HEK293 (cell line): ENCODE measurements around the gene C1orf94.

Experiments
- CTCF ChIA-PET: fragments of 350-600 bp; formaldehyde crosslinking; extraction: SDS; loops from one replicate; lab custom pipeline; 2021; ENCODE audit warnings: antibody characterized with exemption; lab: Yijun Ruan, JAX
- POLR2A ChIA-PET: fragments of 300-600 bp; formaldehyde crosslinking; extraction: SDS; loops from one replicate; lab custom pipeline; 2020; ENCODE audit warnings: antibody characterized with exemption, inconsistent platforms; lab: Yijun Ruan, JAX
- H3K27ac ChIP-seq: fragments of 200-500 bp; sonication (Bioruptor generic); 2 replicates; pipeline ENCODE4 v1.5.1; 2014; ENCODE audit warnings: low read depth, low read length, control low read depth, inconsistent platforms; ENCODE audit errors: extremely low read depth
- H3K36me3 ChIP-seq, 2 experiments: fragments of 200-500 bp in 1 of 2; sonication (Bioruptor generic) in 1 of 2; 1 replicate in 1 of 2; 2 replicates in 1 of 2; pipeline ENCODE4 v1.5.1; 2014 to 2017; ENCODE audit warnings: inconsistent platforms in 2 of 2, low read length in 2 of 2; ENCODE audit not compliant: control insufficient read depth in 2 of 2, insufficient read depth in 1 of 2
- H3K4me1 ChIP-seq: fragments of 200-500 bp; sonication (Bioruptor generic); 2 replicates; pipeline ENCODE4 v1.5.1; 2014; ENCODE audit warnings: mild to moderate bottlenecking, low read length, inconsistent platforms; ENCODE audit not compliant: control insufficient read depth, insufficient read depth
- H3K4me3 ChIP-seq: 2 replicates; pipeline ENCODE4 v1.5.1; 2011; ENCODE audit warnings: low read depth, mild to moderate bottlenecking, control low read depth, low read length, moderate library complexity
- H3K9me3 ChIP-seq: fragments of 200-500 bp; sonication (Bioruptor generic); 2 replicates; pipeline ENCODE4 v1.5.1; 2014; ENCODE audit warnings: low read depth, low read length, inconsistent platforms; ENCODE audit not compliant: control insufficient read depth, insufficient read depth
- BCL11A ChIP-seq: fragments of 450-650 bp; formaldehyde crosslinking; IDR thresholded peaks from 2 replicates; pipeline ENCODE4 v1.5.1; 2016; ENCODE audit warnings: low read depth, missing biosample characterization, missing genetic modification characterization
- SCRT2 ChIP-seq: fragments of 450-650 bp; formaldehyde crosslinking; IDR thresholded peaks from 2 replicates; pipeline ENCODE4 v1.5.1; 2016; ENCODE audit warnings: missing biosample characterization, missing genetic modification characterization
- SP2 ChIP-seq: fragments of 450-650 bp; formaldehyde crosslinking; IDR thresholded peaks from 2 replicates; pipeline ENCODE4 v1.5.1; 2016; ENCODE audit warnings: missing biosample characterization, missing genetic modification characterization
- YY2 ChIP-seq: fragments of 450-650 bp; formaldehyde crosslinking; IDR thresholded peaks from 2 replicates; pipeline ENCODE4 v1.5.1; 2016; ENCODE audit warnings: missing biosample characterization, missing genetic modification characterization
- ZFP37 ChIP-seq: fragments of 450-650 bp; formaldehyde crosslinking; IDR thresholded peaks from 2 replicates; pipeline ENCODE4 v1.5.1; 2016; ENCODE audit warnings: missing biosample characterization, missing genetic modification characterization
- ZNF133 ChIP-seq: fragments of 450-650 bp; formaldehyde crosslinking; IDR thresholded peaks from 2 replicates; pipeline ENCODE4 v1.5.1; 2016; ENCODE audit warnings: missing biosample characterization, missing genetic modification characterization
- ZNF138 ChIP-seq: fragments of 450-650 bp; formaldehyde crosslinking; IDR thresholded peaks from 2 replicates; pipeline ENCODE4 v1.5.1; 2016; ENCODE audit warnings: missing biosample characterization, missing genetic modification characterization, borderline replicate concordance
- ZNF157 ChIP-seq: fragments of 450-650 bp; formaldehyde crosslinking; IDR thresholded peaks from 2 replicates; pipeline ENCODE4 v1.5.1; 2016; ENCODE audit warnings: missing biosample characterization, missing genetic modification characterization
- ZNF174 ChIP-seq: fragments of 450-650 bp; formaldehyde crosslinking; IDR thresholded peaks from 2 replicates; pipeline ENCODE4 v1.5.0; 2017; ENCODE audit warnings: missing biosample characterization, mild to moderate bottlenecking, missing genetic modification characterization
- ZNF19 ChIP-seq: fragments of 450-650 bp; formaldehyde crosslinking; IDR thresholded peaks from 2 replicates; pipeline ENCODE4; 2016; ENCODE audit warnings: missing biosample characterization, missing genetic modification characterization, low read depth
- ZNF23 ChIP-seq: fragments of 450-650 bp; formaldehyde crosslinking; IDR thresholded peaks from 2 replicates; pipeline ENCODE4 v1.5.1; 2016; ENCODE audit warnings: missing biosample characterization, missing genetic modification characterization, borderline replicate concordance
- ZNF324 ChIP-seq: fragments of 450-650 bp; formaldehyde crosslinking; IDR thresholded peaks from 2 replicates; pipeline ENCODE4 v1.5.1; 2016; ENCODE audit warnings: missing biosample characterization, missing genetic modification characterization
- ZNF37A ChIP-seq: fragments of 450-650 bp; IDR thresholded peaks from 2 replicates; pipeline ENCODE4 v1.5.1; 2018; ENCODE audit warnings: missing biosample characterization, missing genetic modification characterization
- ZNF404 ChIP-seq: fragments of 450-650 bp; formaldehyde crosslinking; IDR thresholded peaks from 2 replicates; pipeline ENCODE4 v1.5.1; 2017; ENCODE audit warnings: missing biosample characterization, missing genetic modification characterization
- ZNF514 ChIP-seq: fragments of 450-650 bp; formaldehyde crosslinking; IDR thresholded peaks from 2 replicates; pipeline ENCODE4 v1.5.1; 2016; ENCODE audit warnings: missing biosample characterization, missing genetic modification characterization
- ZNF530 ChIP-seq: fragments of 450-650 bp; formaldehyde crosslinking; IDR thresholded peaks from 2 replicates; pipeline ENCODE4 v1.5.1; 2016; ENCODE audit warnings: low read depth, missing biosample characterization, missing genetic modification characterization
- ZNF654 ChIP-seq: fragments of 450-650 bp; formaldehyde crosslinking; IDR thresholded peaks from 2 replicates; pipeline ENCODE4 v1.5.1; 2016; ENCODE audit warnings: low read depth, missing biosample characterization, missing genetic modification characterization
- TF ChIP-seq, protein P1 (sequence below): fragments of 450-650 bp; formaldehyde crosslinking; IDR thresholded peaks from 2 replicates; pipeline ENCODE4 v1.5.1; 2017; ENCODE audit warnings: missing biosample characterization, missing genetic modification characterization
- TF ChIP-seq, protein P2 (sequence below): fragments of 450-650 bp; formaldehyde crosslinking; IDR thresholded peaks from 2 replicates; pipeline ENCODE4 v1.5.1; 2016; ENCODE audit warnings: missing biosample characterization, missing genetic modification characterization
- TF ChIP-seq, protein P3 (sequence below): fragments of 450-650 bp; formaldehyde crosslinking; IDR thresholded peaks from 2 replicates; pipeline ENCODE4 v1.5.1; 2017; ENCODE audit warnings: missing biosample characterization, missing genetic modification characterization
- TF ChIP-seq, protein P4 (sequence below): fragments of 450-650 bp; formaldehyde crosslinking; IDR thresholded peaks from 2 replicates; pipeline ENCODE4; 2016; ENCODE audit warnings: missing biosample characterization, missing genetic modification characterization
- TF ChIP-seq, protein P5 (sequence below): fragments of 450-650 bp; formaldehyde crosslinking; IDR thresholded peaks from 2 replicates; pipeline ENCODE4 v1.5.1; 2016; ENCODE audit warnings: missing biosample characterization, missing genetic modification characterization
- TF ChIP-seq, protein P6 (sequence below): fragments of 450-650 bp; formaldehyde crosslinking; IDR thresholded peaks from 2 replicates; pipeline ENCODE4 v1.5.1; 2016; ENCODE audit warnings: missing biosample characterization, missing genetic modification characterization, borderline replicate concordance

The C1orf94 gene

DNA sequence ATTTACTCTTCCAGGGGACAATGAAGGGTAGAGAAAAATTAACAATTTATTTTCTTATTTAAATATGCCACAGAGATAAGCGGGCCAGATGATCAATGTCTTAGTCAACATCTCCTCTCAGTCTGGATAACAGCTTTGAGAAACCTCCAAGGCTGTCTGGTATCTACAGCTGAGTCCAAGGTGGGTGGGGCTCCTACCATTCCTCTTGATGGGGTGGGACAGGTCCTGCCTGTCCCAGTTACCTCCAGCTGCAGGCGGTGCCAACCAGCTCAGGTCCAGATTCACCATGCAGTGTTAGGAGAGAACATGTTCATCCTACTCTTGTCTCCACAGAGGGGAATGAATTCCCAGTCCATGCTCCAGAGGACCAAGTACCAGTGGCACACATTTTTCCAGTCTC, 32.7 kb upstream of the C1orf94 start:
- ChIA-PET POLR2A (no interaction called here), CTCF (interaction anchor here (0.8 to 1.0 kb wide), 3 partner anchors 119 to 598 kb away, joined by 3 to 4 read pairs (median 3); no protein-coding TSS in a partner anchor)
- Histone ChIP-seq H3K9me3 (no peaks in the 10 kb centered on the region), H3K4me3 (no peak overlapping the region), H3K4me1 (no peaks in the 10 kb centered on the region), H3K36me3 (no peaks in the 10 kb centered on the region), H3K27ac (no peak overlapping the region)
- TF ChIP-seq, protein P1, sequence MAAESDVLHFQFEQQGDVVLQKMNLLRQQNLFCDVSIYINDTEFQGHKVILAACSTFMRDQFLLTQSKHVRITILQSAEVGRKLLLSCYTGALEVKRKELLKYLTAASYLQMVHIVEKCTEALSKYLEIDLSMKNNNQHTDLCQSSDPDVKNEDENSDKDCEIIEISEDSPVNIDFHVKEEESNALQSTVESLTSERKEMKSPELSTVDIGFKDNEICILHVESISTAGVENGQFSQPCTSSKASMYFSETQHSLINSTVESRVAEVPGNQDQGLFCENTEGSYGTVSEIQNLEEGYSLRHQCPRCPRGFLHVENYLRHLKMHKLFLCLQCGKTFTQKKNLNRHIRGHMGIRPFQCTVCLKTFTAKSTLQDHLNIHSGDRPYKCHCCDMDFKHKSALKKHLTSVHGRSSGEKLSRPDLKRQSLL (tag by site-specific recombination), result no peak
- TF ChIP-seq, protein P2, sequence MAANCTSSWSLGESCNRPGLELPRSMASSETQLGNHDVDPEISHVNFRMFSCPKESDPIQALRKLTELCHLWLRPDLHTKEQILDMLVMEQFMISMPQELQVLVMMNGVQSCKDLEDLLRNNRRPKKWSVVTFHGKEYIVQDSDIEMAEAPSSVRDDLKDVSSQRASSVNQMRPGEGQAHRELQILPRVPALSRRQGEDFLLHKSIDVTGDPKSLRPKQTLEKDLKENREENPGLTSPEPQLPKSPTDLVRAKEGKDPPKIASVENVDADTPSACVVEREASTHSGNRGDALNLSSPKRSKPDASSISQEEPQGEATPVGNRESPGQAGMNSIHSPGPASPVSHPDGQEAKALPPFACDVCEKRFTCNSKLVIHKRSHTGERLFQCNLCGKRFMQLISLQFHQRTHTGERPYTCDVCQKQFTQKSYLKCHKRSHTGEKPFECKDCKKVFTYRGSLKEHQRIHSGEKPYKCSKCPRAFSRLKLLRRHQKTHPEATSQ (tag by site-specific recombination), result no peak
- TF ChIP-seq YY2 (tag by site-specific recombination) (no peak), SP2 (tag by site-specific recombination) (no peak), ZNF133 (tag by site-specific recombination) (no peak), ZNF174 (tag by site-specific recombination) (no peak), ZNF404 (tag by site-specific recombination) (no peak), ZNF654 (tag by site-specific recombination) (no peak), ZNF37A (no peak), ZNF23 (tag by site-specific recombination) (no peak), ZNF138 (tag by site-specific recombination) (no peak), ZFP37 (tag by site-specific recombination) (no peak), ZNF19 (tag by site-specific recombination) (no peak), ZNF157 (tag by site-specific recombination) (no peak)
- TF ChIP-seq, protein P3, sequence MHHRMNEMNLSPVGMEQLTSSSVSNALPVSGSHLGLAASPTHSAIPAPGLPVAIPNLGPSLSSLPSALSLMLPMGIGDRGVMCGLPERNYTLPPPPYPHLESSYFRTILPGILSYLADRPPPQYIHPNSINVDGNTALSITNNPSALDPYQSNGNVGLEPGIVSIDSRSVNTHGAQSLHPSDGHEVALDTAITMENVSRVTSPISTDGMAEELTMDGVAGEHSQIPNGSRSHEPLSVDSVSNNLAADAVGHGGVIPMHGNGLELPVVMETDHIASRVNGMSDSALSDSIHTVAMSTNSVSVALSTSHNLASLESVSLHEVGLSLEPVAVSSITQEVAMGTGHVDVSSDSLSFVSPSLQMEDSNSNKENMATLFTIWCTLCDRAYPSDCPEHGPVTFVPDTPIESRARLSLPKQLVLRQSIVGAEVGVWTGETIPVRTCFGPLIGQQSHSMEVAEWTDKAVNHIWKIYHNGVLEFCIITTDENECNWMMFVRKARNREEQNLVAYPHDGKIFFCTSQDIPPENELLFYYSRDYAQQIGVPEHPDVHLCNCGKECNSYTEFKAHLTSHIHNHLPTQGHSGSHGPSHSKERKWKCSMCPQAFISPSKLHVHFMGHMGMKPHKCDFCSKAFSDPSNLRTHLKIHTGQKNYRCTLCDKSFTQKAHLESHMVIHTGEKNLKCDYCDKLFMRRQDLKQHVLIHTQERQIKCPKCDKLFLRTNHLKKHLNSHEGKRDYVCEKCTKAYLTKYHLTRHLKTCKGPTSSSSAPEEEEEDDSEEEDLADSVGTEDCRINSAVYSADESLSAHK, result no peak
- TF ChIP-seq, protein P4, sequence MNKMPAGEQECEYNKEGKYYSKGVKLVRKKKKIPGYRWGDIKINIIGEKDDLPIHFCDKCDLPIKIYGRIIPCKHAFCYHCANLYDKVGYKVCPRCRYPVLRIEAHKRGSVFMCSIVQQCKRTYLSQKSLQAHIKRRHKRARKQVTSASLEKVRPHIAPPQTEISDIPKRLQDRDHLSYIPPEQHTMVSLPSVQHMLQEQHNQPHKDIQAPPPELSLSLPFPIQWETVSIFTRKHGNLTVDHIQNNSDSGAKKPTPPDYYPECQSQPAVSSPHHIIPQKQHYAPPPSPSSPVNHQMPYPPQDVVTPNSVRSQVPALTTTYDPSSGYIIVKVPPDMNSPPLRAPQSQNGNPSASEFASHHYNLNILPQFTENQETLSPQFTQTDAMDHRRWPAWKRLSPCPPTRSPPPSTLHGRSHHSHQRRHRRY (tag by site-specific recombination), result no peak
- TF ChIP-seq, protein P5, sequence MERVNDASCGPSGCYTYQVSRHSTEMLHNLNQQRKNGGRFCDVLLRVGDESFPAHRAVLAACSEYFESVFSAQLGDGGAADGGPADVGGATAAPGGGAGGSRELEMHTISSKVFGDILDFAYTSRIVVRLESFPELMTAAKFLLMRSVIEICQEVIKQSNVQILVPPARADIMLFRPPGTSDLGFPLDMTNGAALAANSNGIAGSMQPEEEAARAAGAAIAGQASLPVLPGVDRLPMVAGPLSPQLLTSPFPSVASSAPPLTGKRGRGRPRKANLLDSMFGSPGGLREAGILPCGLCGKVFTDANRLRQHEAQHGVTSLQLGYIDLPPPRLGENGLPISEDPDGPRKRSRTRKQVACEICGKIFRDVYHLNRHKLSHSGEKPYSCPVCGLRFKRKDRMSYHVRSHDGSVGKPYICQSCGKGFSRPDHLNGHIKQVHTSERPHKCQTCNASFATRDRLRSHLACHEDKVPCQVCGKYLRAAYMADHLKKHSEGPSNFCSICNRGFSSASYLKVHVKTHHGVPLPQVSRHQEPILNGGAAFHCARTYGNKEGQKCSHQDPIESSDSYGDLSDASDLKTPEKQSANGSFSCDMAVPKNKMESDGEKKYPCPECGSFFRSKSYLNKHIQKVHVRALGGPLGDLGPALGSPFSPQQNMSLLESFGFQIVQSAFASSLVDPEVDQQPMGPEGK (tag by site-specific recombination), result no peak

DNA sequence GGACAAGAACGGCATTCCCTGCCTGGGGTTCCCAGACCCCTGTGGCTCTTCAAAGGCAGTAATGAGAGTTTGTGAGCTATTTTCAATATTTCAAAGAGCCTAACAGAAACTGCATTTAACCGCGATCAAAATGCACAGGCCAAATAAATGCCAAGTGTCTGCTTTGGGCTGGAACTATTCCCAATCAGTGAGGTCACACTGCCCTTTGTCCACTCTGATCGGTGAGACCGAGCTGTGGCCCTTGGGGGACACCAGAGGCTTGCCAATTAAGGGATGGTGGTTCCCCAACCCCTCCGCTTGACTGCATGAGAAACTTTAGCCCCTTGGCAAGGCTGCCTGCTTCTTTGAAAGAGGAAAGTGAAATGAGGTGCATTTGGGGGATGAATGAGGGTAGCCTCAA, 31.9 kb upstream of the C1orf94 start:
- H3K9me3 ChIP-seq, result no peaks in the 10 kb centered on the region
- CTCF ChIA-PET, result interaction anchor here (0.9 to 1.0 kb wide), 2 partner anchors 512 to 598 kb away, joined by 3 to 4 read pairs; no protein-coding TSS in a partner anchor
- no peak overlapping the region for H3K27ac ChIP-seq
- H3K4me1 ChIP-seq, result no peaks in the 10 kb centered on the region
- H3K4me3 ChIP-seq, result no peak overlapping the region
- H3K36me3 ChIP-seq, result no peaks in the 10 kb centered on the region
- POLR2A ChIA-PET, result no interaction called here
- TF ChIP-seq ZNF324 (tag by site-specific recombination) (no peak), SCRT2 (tag by site-specific recombination) (no peak), ZNF514 (no peak), ZNF23 (tag by site-specific recombination) (no peak), ZNF530 (no peak), BCL11A (tag by site-specific recombination) (no peak)
- TF ChIP-seq, protein P6, sequence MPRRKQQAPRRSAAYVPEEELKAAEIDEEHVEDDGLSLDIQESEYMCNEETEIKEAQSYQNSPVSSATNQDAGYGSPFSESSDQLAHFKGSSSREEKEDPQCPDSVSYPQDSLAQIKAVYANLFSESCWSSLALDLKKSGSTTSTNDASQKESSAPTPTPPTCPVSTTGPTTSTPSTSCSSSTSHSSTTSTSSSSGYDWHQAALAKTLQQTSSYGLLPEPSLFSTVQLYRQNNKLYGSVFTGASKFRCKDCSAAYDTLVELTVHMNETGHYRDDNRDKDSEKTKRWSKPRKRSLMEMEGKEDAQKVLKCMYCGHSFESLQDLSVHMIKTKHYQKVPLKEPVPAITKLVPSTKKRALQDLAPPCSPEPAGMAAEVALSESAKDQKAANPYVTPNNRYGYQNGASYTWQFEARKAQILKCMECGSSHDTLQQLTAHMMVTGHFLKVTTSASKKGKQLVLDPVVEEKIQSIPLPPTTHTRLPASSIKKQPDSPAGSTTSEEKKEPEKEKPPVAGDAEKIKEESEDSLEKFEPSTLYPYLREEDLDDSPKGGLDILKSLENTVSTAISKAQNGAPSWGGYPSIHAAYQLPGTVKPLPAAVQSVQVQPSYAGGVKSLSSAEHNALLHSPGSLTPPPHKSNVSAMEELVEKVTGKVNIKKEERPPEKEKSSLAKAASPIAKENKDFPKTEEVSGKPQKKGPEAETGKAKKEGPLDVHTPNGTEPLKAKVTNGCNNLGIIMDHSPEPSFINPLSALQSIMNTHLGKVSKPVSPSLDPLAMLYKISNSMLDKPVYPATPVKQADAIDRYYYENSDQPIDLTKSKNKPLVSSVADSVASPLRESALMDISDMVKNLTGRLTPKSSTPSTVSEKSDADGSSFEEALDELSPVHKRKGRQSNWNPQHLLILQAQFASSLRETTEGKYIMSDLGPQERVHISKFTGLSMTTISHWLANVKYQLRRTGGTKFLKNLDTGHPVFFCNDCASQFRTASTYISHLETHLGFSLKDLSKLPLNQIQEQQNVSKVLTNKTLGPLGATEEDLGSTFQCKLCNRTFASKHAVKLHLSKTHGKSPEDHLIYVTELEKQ (tag by site-specific recombination), result no peak
